Ishikawa (cell line): ENCODE measurements around the gene HOXC4.

Source experiments
- CEBPB ChIP-seq: IDR thresholded peaks from 2 replicates; pipeline ENCODE4 v1.6.1; 2012
- CREB1 ChIP-seq: IDR thresholded peaks from 2 replicates; pipeline ENCODE4 v1.6.1; 2012; ENCODE audit warnings: low read depth
- EGR1 ChIP-seq: IDR thresholded peaks from 2 replicates; pipeline ENCODE4 v1.6.1; 2012
- EP300 ChIP-seq: IDR thresholded peaks from 2 replicates; pipeline ENCODE4 v1.6.1; 2012; ENCODE audit warnings: borderline replicate concordance
- FOXM1 ChIP-seq: IDR thresholded peaks from 2 replicates; pipeline ENCODE4 v1.6.1; 2012; ENCODE audit warnings: low read depth, borderline replicate concordance
- NFIC ChIP-seq: IDR thresholded peaks from 2 replicates; pipeline ENCODE4 v1.6.1; 2012
- RAD21 ChIP-seq: IDR thresholded peaks from 2 replicates; pipeline ENCODE4 v1.6.1; 2012; ENCODE audit warnings: low read depth
- TAF1 ChIP-seq: IDR thresholded peaks from 2 replicates; pipeline ENCODE4 v1.6.1; 2012; ENCODE audit warnings: low read depth, mild to moderate bottlenecking
- TCF12 ChIP-seq: IDR thresholded peaks from 2 replicates; pipeline ENCODE4 v1.6.1; 2012; ENCODE audit warnings: low read depth
- TEAD4 ChIP-seq: IDR thresholded peaks from 2 replicates; pipeline ENCODE4 v1.6.1; 2012
- YY1 ChIP-seq: IDR thresholded peaks from 2 replicates; pipeline ENCODE4 v1.6.1; 2012; ENCODE audit warnings: low read depth
- ZBTB7A ChIP-seq: IDR thresholded peaks from 2 replicates; pipeline ENCODE4 v1.6.1; 2012; ENCODE audit warnings: low read depth
- TF ChIP-seq, protein P1 (sequence below): IDR thresholded peaks from 2 replicates; pipeline ENCODE4 v1.6.1; 2012; ENCODE audit warnings: low read depth, mild to moderate bottlenecking
- TF ChIP-seq, protein P2 (sequence below): IDR thresholded peaks from 2 replicates; pipeline ENCODE4 v1.6.1; 2012
- TF ChIP-seq, protein P3 (sequence below): IDR thresholded peaks from 2 replicates; pipeline ENCODE4 v1.6.1; 2012

HOXC4 gene

DNA sequence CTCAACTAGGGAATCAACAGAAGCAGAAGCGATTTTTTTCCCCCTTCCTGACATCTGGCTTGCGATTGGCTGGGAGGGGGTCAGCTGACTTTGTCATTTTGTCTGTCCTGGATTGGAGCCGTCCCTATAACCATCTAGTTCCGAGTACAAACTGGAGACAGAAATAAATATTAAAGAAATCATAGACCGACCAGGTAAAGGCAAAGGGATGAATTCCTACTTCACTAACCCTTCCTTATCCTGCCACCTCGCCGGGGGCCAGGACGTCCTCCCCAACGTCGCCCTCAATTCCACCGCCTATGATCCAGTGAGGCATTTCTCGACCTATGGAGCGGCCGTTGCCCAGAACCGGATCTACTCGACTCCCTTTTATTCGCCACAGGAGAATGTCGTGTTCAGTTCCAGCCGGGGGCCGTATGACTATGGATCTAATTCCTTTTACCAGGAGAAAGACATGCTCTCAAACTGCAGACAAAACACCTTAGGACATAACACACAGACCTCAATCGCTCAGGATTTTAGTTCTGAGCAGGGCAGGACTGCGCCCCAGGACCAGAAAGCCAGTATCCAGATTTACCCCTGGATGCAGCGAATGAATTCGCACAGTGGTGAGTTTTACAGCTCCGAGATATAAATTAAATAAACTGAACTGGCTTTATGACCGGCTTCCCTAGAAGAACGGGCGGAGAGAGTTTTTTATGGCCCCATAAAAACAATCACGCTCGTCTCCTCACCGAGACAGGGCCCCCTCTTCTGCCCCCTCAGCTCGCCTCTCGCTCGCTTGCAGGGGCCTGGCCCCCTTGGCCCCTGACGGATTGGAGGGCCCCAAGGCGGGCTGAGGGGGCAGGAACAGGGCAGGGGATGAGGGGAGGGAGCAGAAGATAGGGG is 25.1 kb upstream of the HOXC4 start, which contains the start of gene HOXC6:
TSS of gene HOXC6 (plus strand) at position 127 of the 888 bp plus-strand sequence. CDS start at position 209, 82 bp downstream.
- TF ChIP-seq, protein P1, sequence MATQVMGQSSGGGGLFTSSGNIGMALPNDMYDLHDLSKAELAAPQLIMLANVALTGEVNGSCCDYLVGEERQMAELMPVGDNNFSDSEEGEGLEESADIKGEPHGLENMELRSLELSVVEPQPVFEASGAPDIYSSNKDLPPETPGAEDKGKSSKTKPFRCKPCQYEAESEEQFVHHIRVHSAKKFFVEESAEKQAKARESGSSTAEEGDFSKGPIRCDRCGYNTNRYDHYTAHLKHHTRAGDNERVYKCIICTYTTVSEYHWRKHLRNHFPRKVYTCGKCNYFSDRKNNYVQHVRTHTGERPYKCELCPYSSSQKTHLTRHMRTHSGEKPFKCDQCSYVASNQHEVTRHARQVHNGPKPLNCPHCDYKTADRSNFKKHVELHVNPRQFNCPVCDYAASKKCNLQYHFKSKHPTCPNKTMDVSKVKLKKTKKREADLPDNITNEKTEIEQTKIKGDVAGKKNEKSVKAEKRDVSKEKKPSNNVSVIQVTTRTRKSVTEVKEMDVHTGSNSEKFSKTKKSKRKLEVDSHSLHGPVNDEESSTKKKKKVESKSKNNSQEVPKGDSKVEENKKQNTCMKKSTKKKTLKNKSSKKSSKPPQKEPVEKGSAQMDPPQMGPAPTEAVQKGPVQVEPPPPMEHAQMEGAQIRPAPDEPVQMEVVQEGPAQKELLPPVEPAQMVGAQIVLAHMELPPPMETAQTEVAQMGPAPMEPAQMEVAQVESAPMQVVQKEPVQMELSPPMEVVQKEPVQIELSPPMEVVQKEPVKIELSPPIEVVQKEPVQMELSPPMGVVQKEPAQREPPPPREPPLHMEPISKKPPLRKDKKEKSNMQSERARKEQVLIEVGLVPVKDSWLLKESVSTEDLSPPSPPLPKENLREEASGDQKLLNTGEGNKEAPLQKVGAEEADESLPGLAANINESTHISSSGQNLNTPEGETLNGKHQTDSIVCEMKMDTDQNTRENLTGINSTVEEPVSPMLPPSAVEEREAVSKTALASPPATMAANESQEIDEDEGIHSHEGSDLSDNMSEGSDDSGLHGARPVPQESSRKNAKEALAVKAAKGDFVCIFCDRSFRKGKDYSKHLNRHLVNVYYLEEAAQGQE: no peak
- TF ChIP-seq, protein P2, sequence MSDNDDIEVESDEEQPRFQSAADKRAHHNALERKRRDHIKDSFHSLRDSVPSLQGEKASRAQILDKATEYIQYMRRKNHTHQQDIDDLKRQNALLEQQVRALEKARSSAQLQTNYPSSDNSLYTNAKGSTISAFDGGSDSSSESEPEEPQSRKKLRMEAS: no peak
- TF ChIP-seq RAD21 (no peak), CREB1 (no peak)
- TF ChIP-seq, protein P3, sequence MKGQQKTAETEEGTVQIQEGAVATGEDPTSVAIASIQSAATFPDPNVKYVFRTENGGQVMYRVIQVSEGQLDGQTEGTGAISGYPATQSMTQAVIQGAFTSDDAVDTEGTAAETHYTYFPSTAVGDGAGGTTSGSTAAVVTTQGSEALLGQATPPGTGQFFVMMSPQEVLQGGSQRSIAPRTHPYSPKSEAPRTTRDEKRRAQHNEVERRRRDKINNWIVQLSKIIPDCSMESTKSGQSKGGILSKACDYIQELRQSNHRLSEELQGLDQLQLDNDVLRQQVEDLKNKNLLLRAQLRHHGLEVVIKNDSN: peak; percentile 84

DNA sequence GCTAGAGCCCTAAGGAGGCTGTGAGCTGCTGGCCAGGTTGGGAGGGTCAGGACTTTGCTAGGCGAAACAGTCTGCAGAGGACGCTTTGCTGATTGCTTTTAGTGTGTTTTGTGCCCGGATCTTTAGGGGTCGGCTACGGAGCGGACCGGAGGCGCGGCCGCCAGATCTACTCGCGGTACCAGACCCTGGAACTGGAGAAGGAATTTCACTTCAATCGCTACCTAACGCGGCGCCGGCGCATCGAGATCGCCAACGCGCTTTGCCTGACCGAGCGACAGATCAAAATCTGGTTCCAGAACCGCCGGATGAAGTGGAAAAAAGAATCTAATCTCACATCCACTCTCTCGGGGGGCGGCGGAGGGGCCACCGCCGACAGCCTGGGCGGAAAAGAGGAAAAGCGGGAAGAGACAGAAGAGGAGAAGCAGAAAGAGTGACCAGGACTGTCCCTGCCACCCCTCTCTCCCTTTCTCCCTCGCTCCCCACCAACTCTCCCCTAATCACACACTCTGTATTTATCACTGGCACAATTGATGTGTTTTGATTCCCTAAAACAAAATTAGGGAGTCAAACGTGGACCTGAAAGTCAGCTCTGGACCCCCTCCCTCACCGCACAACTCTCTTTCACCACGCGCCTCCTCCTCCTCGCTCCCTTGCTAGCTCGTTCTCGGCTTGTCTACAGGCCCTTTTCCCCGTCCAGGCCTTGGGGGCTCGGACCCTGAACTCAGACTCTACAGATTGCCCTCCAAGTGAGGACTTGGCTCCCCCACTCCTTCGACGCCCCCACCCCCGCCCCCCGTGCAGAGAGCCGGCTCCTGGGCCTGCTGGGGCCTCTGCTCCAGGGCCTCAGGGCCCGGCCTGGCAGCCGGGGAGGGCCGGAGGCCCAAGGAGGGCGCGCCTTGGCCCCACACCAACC is 23.9 kb upstream of the HOXC4 start:
- TF ChIP-seq, protein P1: no peak
- no peak for TF ChIP-seq EGR1
- TF ChIP-seq, protein P3: no peak
- no peak for TF ChIP-seq CEBPB
- TF ChIP-seq, protein P2: no peak
- TF ChIP-seq ZBTB7A: no peak
- no peak for TF ChIP-seq TCF12
- TF ChIP-seq YY1: no peak
- no peak for TF ChIP-seq CREB1
- no peak for TF ChIP-seq TEAD4
- no peak for TF ChIP-seq EP300
- TF ChIP-seq NFIC: no peak
- no peak for TF ChIP-seq TAF1
- no peak for TF ChIP-seq RAD21
- no peak for TF ChIP-seq FOXM1

DNA sequence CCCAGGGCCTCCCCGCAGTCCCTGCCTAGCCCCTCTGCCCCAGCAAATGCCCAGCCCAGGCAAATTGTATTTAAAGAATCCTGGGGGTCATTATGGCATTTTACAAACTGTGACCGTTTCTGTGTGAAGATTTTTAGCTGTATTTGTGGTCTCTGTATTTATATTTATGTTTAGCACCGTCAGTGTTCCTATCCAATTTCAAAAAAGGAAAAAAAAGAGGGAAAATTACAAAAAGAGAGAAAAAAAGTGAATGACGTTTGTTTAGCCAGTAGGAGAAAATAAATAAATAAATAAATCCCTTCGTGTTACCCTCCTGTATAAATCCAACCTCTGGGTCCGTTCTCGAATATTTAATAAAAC is 23.2 kb upstream of the HOXC4 start:
- TF ChIP-seq YY1: no peak
- no peak for TF ChIP-seq EP300
- TF ChIP-seq, protein P3: no peak
- TF ChIP-seq TEAD4: no peak
- no peak for TF ChIP-seq TAF1
- no peak for TF ChIP-seq ZBTB7A
- TF ChIP-seq FOXM1: no peak
- no peak for TF ChIP-seq CEBPB

DNA sequence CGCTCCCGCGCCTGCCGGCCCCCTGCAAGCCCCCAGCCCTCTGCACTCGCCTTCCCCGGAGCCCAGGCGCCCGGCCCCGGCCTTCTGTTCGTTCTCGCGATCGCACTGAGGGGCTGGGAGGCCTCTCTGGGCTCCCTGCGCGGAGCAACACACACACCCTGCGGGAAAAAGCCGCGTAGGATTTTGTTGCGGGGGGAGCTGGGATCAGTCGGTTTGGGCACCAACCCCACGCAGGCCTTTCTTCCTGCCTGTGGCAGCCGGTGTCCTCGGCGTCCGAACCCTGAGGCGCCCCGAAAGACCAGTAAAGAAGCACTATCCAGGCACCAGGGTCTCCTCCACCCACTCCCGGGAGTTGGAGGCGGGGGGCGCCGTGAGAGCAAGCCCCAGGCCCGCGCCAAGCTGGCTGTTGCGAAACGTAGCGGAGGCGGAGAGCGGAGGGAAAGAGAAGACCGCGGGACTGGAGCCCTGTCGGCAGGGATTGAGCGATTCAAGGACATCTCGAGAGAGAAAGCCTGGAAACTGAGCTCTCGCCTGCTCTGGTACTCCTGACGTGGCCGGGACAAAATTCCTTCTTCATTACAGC is 22.7 kb upstream of the HOXC4 start:
- TF ChIP-seq CEBPB: no peak
- TF ChIP-seq NFIC: no peak
- no peak for TF ChIP-seq YY1
- no peak for TF ChIP-seq ZBTB7A
- TF ChIP-seq TEAD4: no peak
- TF ChIP-seq, protein P2: no peak
- no peak for TF ChIP-seq TCF12
- no peak for TF ChIP-seq RAD21
- no peak for TF ChIP-seq CREB1
- TF ChIP-seq, protein P3: no peak
- no peak for TF ChIP-seq EGR1
